A673 (cell line): ENCODE results near the gene FCMR. TPM values are rescaled to one million over a fixed set of nuclear protein-coding genes. Genes with fewer than 3 reads are reported as not detected.
"Not testable (repeated sequence)": the region's sequence is repeated elsewhere in the genome, so short reads cannot be mapped to it uniquely, and the experiment has no call there.

ENCODE experiments used
- BruUV-seq: library from RNA; stranded (reverse); fragments of 400-500 nt; replicated peaks from 2 replicates; lab custom pipeline; 2021; lab: Mats Ljungman, UMichigan
- CTCF ChIA-PET: fragments of 300-600 bp; sonication (Branson Sonifier 250); formaldehyde crosslinking; loops from one replicate; lab custom pipeline; 2022; ENCODE audit warnings: antibody characterized with exemption; lab: Charles Lee
- POLR2A ChIA-PET: fragments of 300-600 bp; sonication (Branson Sonifier 250); formaldehyde crosslinking; loops from one replicate; lab custom pipeline; 2022; ENCODE audit warnings: antibody characterized with exemption; ENCODE audit not compliant: low non-redundant PET; lab: Charles Lee
- DNase-seq: peaks from one replicate; pipeline ENCODE4 v3.0.0-alpha.2; 2015; ENCODE audit warnings: low spot score
- H3K27ac ChIP-seq: fragments of 200-600 bp; sonication (generic); 2 replicates; pipeline ENCODE4 v1.5.1; 2016; ENCODE audit warnings: mixed run types, low read depth, mild to moderate bottlenecking, mixed read lengths, antibody characterized with exemption, low read length; ENCODE audit not compliant: poor library complexity, severe bottlenecking
- H3K27me3 ChIP-seq: fragments of 200-600 bp; sonication (generic); replicated peaks from 2 replicates; pipeline ENCODE4 v1.6.1; 2017; ENCODE audit warnings: mixed run types, low read depth, mild to moderate bottlenecking, mixed read lengths, antibody characterized with exemption, low read length; ENCODE audit not compliant: insufficient read depth, poor library complexity
- H3K36me3 ChIP-seq: fragments of 200-600 bp; sonication (generic); 2 replicates; pipeline ENCODE4 v1.6.1; 2016; ENCODE audit warnings: mixed run types, mild to moderate bottlenecking, mixed read lengths, antibody characterized with exemption, low read length; ENCODE audit not compliant: insufficient read depth, poor library complexity, severe bottlenecking
- H3K4me1 ChIP-seq: fragments of 200-600 bp; sonication (generic); 2 replicates; pipeline ENCODE4 v1.6.1; 2017; ENCODE audit warnings: mixed run types, mild to moderate bottlenecking, mixed read lengths, antibody characterized with exemption, low read length; ENCODE audit not compliant: insufficient read depth, poor library complexity, severe bottlenecking
- H3K4me3 ChIP-seq: fragments of 200-600 bp; sonication (generic); 2 replicates; pipeline ENCODE4 v1.5.1; 2016; ENCODE audit warnings: low read depth, mixed run types, mild to moderate bottlenecking, mixed read lengths, low read length; ENCODE audit not compliant: poor library complexity, severe bottlenecking
- H3K9me3 ChIP-seq: fragments of 200-600 bp; sonication (generic); 2 replicates; pipeline ENCODE4 v1.6.1; 2016; ENCODE audit warnings: mixed run types, low read depth, mild to moderate bottlenecking, mixed read lengths, antibody characterized with exemption, low read length; ENCODE audit not compliant: poor library complexity, severe bottlenecking
- CTCF ChIP-seq: fragments of 300-800, 200-600 bp; sonication (generic); conservative IDR thresholded peaks from 2 replicates; pipeline ENCODE4 v1.5.1; 2017; ENCODE audit warnings: low read depth, mild to moderate bottlenecking, antibody characterized with exemption, low read length, moderate library complexity, mixed read lengths
- EZH2 ChIP-seq: fragments of 200-600 bp; sonication (generic); IDR thresholded peaks from 2 replicates; pipeline ENCODE4 v1.6.1; 2017; ENCODE audit warnings: borderline replicate concordance, low read depth, mild to moderate bottlenecking, mixed read lengths, antibody characterized with exemption, low read length; ENCODE audit not compliant: poor library complexity, severe bottlenecking
- intact Hi-C: fragments of 100-400 bp; cut with micrococcal nuclease; formaldehyde crosslinking; loops from one replicate; pipeline ENCODE4 v1.10.0; 2022; ENCODE audit not compliant: unreplicated experiment
- total RNA-seq: library from RNA; stranded (reverse); gene quantifications from 2 replicates; pipeline ENCODE4 v1.2.3, GENCODE V29; 2021

Gene FCMR
- total RNA-seq, 1 experiment from 2014 or later: not detected

GRCh38 chr1:206926286-206926685, 4.5 kb upstream of the FCMR start:
- TF ChIP-seq CTCF: no peak
- no peak for TF ChIP-seq EZH2
- no peaks in the 10 kb centered on the region for H3K27me3 ChIP-seq
- no peak overlapping the region for H3K4me3 ChIP-seq
- ChIA-PET POLR2A (no interaction called here), CTCF (no interaction called here)
- no peak overlapping the region for H3K27ac ChIP-seq
- H3K36me3 ChIP-seq: no peaks in the 10 kb centered on the region
- H3K9me3 ChIP-seq: no peaks in the 10 kb centered on the region
- no peak for DNase-seq
- intact Hi-C loops: no loop called here
- H3K4me1 ChIP-seq: no peaks in the 10 kb centered on the region
- no TSS peak for BruUV-seq

DNA sequence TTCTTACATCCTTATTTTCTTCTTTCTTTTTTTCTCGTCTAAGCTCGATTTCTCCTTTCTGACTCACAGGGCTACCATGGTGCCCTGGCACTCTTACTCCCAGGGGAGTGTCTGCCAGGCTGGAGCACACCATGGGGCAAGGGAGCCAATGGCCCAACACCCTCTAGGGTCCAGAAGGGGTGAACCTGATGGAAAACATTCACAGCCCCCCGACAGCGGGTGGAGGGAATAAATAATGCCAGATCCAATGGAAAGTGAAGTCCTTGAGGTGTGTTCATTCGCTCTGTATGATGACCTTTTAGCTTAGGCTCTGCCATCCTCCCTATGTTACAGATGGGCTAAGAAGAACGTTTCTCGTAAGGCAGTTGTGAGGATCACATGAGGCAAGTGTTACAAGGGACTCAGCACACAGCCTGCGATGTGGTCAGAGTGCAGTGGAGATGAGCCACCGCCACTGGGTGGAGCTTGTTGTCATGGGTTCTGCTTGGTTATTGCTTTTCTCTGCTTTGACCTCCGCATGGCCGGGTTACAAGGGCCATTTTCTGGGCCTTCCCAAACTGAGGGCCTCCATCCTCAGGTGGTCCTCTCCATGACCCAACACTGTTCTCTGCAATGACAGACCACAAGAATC, 3.5 kb upstream of the FCMR start:
- ChIA-PET POLR2A (no interaction called here), CTCF (no interaction called here)
- intact Hi-C loops: no loop called here
- H3K27ac ChIP-seq: no peak overlapping the region
- H3K27me3 ChIP-seq: no peaks in the 10 kb centered on the region
- no peak for DNase-seq
- no TSS peak for BruUV-seq
- no peak for TF ChIP-seq CTCF
- TF ChIP-seq EZH2: no peak
- H3K36me3 ChIP-seq: no peaks in the 10 kb centered on the region
- no peaks in the 10 kb centered on the region for H3K4me1 ChIP-seq
- H3K9me3 ChIP-seq: no peaks in the 10 kb centered on the region
- no peak overlapping the region for H3K4me3 ChIP-seq

DNA sequence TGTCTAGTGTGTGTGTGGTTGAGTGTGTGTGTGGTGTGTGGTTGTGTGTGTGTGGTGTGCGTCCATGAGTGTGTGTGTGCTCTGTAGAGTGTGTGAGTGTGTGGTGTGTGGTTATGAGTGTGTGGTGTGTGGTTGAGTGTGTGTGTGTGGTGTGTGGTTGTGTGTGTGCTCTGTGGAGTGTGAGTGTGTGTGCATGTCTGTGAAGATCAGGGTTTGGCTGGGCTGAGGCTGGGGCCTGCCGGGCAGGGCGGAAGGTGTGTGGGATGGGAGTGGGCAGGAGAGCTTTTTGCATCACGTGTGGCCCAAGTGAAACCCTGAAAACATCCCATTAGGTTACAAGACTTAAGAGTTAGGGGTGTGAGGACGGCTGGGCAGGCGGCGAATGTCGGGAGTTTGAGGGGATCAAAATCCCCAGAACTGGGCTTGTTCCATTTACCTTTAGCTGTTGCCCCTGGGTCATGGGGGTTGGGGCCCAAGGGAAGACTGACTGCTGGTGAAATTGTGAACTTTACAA, 2.9 kb upstream of the FCMR start:
- no peaks in the 10 kb centered on the region for H3K27me3 ChIP-seq
- BruUV-seq: no TSS peak
- no peak for DNase-seq
- intact Hi-C loops: no loop called here
- H3K27ac ChIP-seq: no peak overlapping the region
- POLR2A ChIA-PET: no interaction called here
- TF ChIP-seq EZH2 (no peak), CTCF (no peak)
- no peaks in the 10 kb centered on the region for H3K4me1 ChIP-seq
- no peaks in the 10 kb centered on the region for H3K36me3 ChIP-seq
- no peaks in the 10 kb centered on the region for H3K9me3 ChIP-seq
- CTCF ChIA-PET: no interaction called here
- H3K4me3 ChIP-seq: no peak overlapping the region

DNA sequence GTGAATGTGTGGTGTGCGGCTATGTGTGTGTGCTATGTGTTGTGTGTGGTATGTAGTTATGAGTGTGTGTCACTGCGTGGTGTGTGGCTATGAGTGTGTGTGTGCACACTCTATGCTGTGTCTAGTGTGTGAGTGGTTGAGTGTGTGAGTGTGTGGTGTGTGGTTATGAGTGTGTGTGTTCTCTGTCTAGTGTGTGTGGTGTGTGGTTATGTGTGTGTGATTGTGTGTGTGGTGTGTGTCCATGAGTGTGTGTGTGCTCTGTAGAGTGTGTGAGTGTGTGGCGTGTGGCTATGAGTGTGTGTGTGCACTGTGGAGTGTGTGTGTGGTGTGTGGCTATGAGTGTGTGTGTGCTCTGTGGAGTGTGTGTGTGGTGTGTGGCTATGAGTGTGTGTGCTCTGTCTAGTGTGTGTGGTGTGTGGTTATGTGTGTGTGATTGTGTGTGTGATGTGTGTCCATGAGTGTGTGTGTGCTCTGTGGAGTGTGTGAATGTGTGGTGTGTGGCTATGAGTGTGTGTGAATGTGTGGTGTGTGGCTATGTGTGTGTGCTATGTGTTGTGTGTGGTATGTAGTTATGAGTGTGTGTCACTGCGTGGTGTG, 2.3 kb upstream of the FCMR start:
- H3K9me3 ChIP-seq, intact Hi-C loops, DNase-seq, H3K27ac ChIP-seq, POLR2A ChIA-PET, H3K4me1 ChIP-seq, CTCF ChIA-PET, H3K4me3 ChIP-seq, H3K27me3 ChIP-seq, H3K36me3 ChIP-seq, BruUV-seq: not testable (repeated sequence)
